Pancreas (tissue), 10 donors: Measurements from ENCODE around the gene CYBB. TPM values are rescaled to one million over a fixed set of nuclear protein-coding genes. Genes with fewer than 3 reads are reported as not detected.

Experiments used
- ATAC-seq, 4 donors: fragments of 200-7000 bp; cut with Tn5 transposase; one replicate each; pipeline versions ENCODE4 v1.8.0 to v1.9.1; 2020; ENCODE audit warnings: mild to moderate bottlenecking in 4 of 4, moderate library complexity in 4 of 4
- DNase-seq, 6 donors: peaks; one replicate each; pipeline ENCODE4 v3.0.0-alpha.2; 2020
- FAIRE-seq: peaks from 2 replicates; lab custom pipeline; 2012; peaks lifted over from hg19 to GRCh38; lab: Jason Lieb, UNC
- H3K27ac ChIP-seq, 4 donors: fragments of 200-600 bp; sonication (generic); 1 replicate in 3 of 4; 2 replicates in 1 of 4; pipeline versions ENCODE4 v1.5.0 to v1.8.0; 2020
- H3K27me3 ChIP-seq, 4 donors: fragments of 200-600 bp; one replicate each; pipeline ENCODE4 v1.8.0; 2021
- H3K36me3 ChIP-seq, 3 donors: fragments of 200-600 bp; sonication (generic) in 1 of 3; one replicate each; pipeline versions ENCODE4 v1.5.0 to v1.8.0; 2020 to 2021
- H3K4me1 ChIP-seq, 3 donors: fragments of 200-600 bp; one replicate each; pipeline ENCODE4 v1.8.0; 2021
- H3K4me3 ChIP-seq, 4 donors: fragments of 200-600 bp; sonication (generic) in 2 of 4; one replicate each; pipeline versions ENCODE4 v1.5.0 to v1.8.0; 2020 to 2021
- H3K9me3 ChIP-seq, 4 donors: fragments of 200-600 bp; one replicate each; pipeline ENCODE4 v1.8.0; 2021
- CTCF ChIP-seq, 4 donors: fragments of 200-600 bp; sonication (generic) in 3 of 4; IDR thresholded peaks; one replicate each; pipeline versions ENCODE4 v1.5.0 to v1.8.0; 2021; ENCODE audit warnings: antibody characterized with exemption in 4 of 4
- WGBS, 2 donors: extraction: QIAGEN DNeasy Blood & Tissue Kit; methylation state at CpG; one replicate each; pipeline ENCODE4 v1.1.7; 2013; 5-methylcytosine and 5-hydroxymethylcytosine counted together
- intact Hi-C, 3 donors: fragments of 100-400 bp; cut with DNase I; formaldehyde crosslinking; loops; one replicate each; pipeline versions ENCODE4 v1.11.1 to v1.14.2; 2022
- polyA plus RNA-seq, 2 donors: library from polyadenylated mRNA; stranded (reverse); fragments of 200-250 nt; gene quantifications; one replicate each; pipeline ENCODE4 v1.2.3, GENCODE V29; 2013
- total RNA-seq, 6 donors: library from RNA; stranded (reverse); fragmentation: NEBNext Ultra II Directional in 4 of 6; extraction: Animal tissue kit (Norgen Biotek cat#: 25700) in 4 of 6; gene quantifications; one replicate each; pipeline versions ENCODE4 v1.2.1 to v1.2.4, GENCODE V29; 2021 to 2023
- donor health status: healthy with polysubstance abuse.
- donor health status: DM: no; HTN: no; CAD: no; lungs with moderate emphysema.
- donor health status: DM: no; HTN: no; CAD: no.
- donor health status: control.
- donor health status: control.
- donor health status: Bipolar disorder and iron deficiency.
- donor health status: DM: yes; HTN: yes; CAD: no.
- donor health status: DM: no; HTN: no; CAD: no.
- donor health status: DM: no; HTN: no; CAD: no.
- donor health status: DM: yes; HTN: yes; CAD: no.

CYBB gene
- total and polyA plus RNA-seq, 8 donors = 0.80 to 38.3 (median 2.9) TPM

- H3K4me3 ChIP-seq = no peak overlapping the region
- no peaks in the 10 kb centered on the region for H3K36me3 ChIP-seq
- ATAC-seq = no peak
- H3K27me3 ChIP-seq = peaks cover 0 to 3% (median 0%) of the 10 kb centered on the region in 4 donors
- no peaks in the 10 kb centered on the region for H3K9me3 ChIP-seq
- no peak for FAIRE-seq
- no peak for TF ChIP-seq CTCF (IDR thresholded peaks at IDR 0.05)
- H3K4me1 ChIP-seq = peaks cover 0 to 2% (median 0%) of the 10 kb centered on the region in 3 donors
- H3K27ac ChIP-seq = no peak overlapping the region
- 57 to 66% methylated on average over 6 of the region's 6 CpGs for WGBS, 2 donors
- no peak for DNase-seq
- intact Hi-C loops = no loop called here
Observed at GRCh38 chrX:37860721-37861120, 80.9 kb downstream of the CYBB start.

DNA sequence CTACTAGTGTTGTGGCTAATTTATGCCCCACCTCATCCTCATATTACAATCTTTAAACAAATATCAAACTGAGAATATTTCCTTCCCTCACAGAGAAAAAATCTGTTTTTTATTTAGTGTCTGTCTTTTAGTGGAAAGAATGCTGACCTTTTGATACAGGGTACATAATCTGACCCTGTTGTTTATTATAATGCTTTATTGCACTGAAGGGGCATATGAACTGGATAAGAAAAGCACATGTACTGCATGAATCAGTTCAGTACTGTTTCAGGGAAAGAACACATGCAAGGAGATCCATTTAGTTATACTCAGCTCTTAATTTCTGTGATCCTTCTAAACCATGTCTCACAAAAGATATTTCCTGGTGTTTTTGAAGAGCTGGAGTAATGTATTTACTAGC, 83.0 kb downstream of the CYBB start:
- no peak overlapping the region for H3K4me3 ChIP-seq
- intact Hi-C loops = no loop called here
- no peak for DNase-seq
- peaks cover 0 to 3% (median 0%) of the 10 kb centered on the region in 4 donors for H3K27me3 ChIP-seq
- H3K4me1 ChIP-seq = peaks cover 0 to 2% (median 0%) of the 10 kb centered on the region in 3 donors
- no peak for TF ChIP-seq CTCF (IDR thresholded peaks at IDR 0.05)
- H3K27ac ChIP-seq = no peak overlapping the region
- no peak for FAIRE-seq
- ATAC-seq = no peak
- H3K36me3 ChIP-seq = no peaks in the 10 kb centered on the region
- no peaks in the 10 kb centered on the region for H3K9me3 ChIP-seq

Other genes with a start within 250 kb of the CYBB start
- gene LANCL3, start 208.4 kb upstream of the CYBB start, total RNA-seq = under 1 TPM; 0.03 to 0.09 (median 0.05) TPM
- gene LANCL3, start 208.4 kb upstream of the CYBB start, polyA plus RNA-seq = under 1 TPM in 1 of 2 donors, not detected in 1; under 0.01 TPM
- gene XK, start 94.3 kb upstream of the CYBB start, total RNA-seq = 1 to 10 TPM; 3.1 to 5.4 (median 4.1) TPM
- 1 to 10 TPM; 1.2 to 1.3 TPM for gene XK, start 94.3 kb upstream of the CYBB start, polyA plus RNA-seq
- gene DYNLT3, start 67.5 kb downstream of the CYBB start, total RNA-seq = 10 to 100 TPM in 1 of 6 donors, 1 to 10 TPM in 5; 5.0 to 11.3 (median 6.8) TPM
- gene DYNLT3, start 67.5 kb downstream of the CYBB start, polyA plus RNA-seq = 10 to 100 TPM in 1 of 2 donors, 1 to 10 TPM in 1; 8.5 to 18.8 TPM
- gene SYTL5, start 226.5 kb downstream of the CYBB start, total RNA-seq = 1 to 10 TPM; 1.2 to 5.9 (median 3.0) TPM
- 1 to 10 TPM in 1 of 2 donors, under 1 TPM in 1; 0.77 to 1.9 TPM for gene SYTL5, start 226.5 kb downstream of the CYBB start, polyA plus RNA-seq